Measurements from ENCODE around the gene FOXP1.

Gene FOXP1

DNA sequence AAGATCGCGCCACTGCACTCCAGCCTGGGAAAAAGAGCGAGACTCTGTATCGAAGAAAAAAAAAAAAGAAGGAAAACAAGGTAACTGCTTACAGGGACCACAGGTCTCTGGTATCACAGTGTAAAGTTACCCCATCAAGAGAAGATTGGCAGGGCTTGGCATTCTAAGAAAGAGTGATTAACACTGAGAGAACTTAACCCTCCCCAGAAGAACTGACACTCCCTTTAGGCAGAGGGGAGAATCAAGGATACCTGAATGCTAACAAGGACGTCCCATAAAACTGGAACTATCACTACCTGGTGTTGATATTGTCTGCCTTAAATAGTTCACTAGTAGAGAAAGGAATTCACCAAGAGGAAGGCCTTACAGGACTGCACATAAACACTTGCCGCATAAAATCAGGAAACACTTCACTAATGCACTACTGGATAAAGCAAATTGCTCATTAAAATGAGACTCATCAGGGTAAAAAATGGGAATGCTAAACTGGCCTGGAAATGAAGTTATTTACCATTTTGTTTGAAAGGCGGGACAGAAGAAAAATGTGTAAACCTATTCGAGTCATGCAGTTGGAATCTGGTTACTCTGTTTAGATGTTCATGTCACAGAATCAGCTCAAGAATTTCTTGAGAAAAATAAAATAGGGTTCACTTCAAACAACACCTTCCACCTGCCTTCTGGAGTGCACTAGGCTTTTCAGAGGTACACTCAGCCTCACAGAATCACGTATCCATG, 121.6 kb downstream of the FOXP1 start:
- TF ChIP-seq CTCF (IDR thresholded peaks at IDR 0.05; ENCODE audit: low read depth, low read length, missing control alignments), result no peak
- no peak for DNase-seq
- Histone ChIP-seq H3K4me3 (ENCODE audit: low read depth, low read length) (no peak overlapping the region), H3K36me3 (replicated peaks) (no peaks in the 10 kb centered on the region), H3K27ac (no peak overlapping the region), H3K27me3 (replicated peaks) (no peaks in the 10 kb centered on the region)
- in situ Hi-C loops (cut with HindIII; ENCODE audit: low pct_ligation_motif_present, low sequenced_read_pairs), result no loop called here

GRCh38 chr3:71461114-71461513, 122.4 kb downstream of the FOXP1 start:
- Histone ChIP-seq H3K4me3 (ENCODE audit: low read depth, low read length) (no peak overlapping the region), H3K27me3 (replicated peaks) (no peaks in the 10 kb centered on the region), H3K27ac (no peak overlapping the region), H3K36me3 (replicated peaks) (no peaks in the 10 kb centered on the region)
- no peak for TF ChIP-seq CTCF (IDR thresholded peaks at IDR 0.05; ENCODE audit: low read depth, low read length, missing control alignments)
- in situ Hi-C loops (cut with HindIII; ENCODE audit: low pct_ligation_motif_present, low sequenced_read_pairs), result no loop called here
- DNase-seq, result no peak

GRCh38 chr3:71458895-71459294, 124.6 kb downstream of the FOXP1 start:
- in situ Hi-C loops (cut with HindIII; ENCODE audit: low pct_ligation_motif_present, low sequenced_read_pairs), result no loop called here
- Histone ChIP-seq H3K36me3 (replicated peaks) (no peaks in the 10 kb centered on the region), H3K4me3 (ENCODE audit: low read depth, low read length) (no peak overlapping the region), H3K27ac (no peak overlapping the region), H3K27me3 (replicated peaks) (no peaks in the 10 kb centered on the region)
- no peak for TF ChIP-seq CTCF (IDR thresholded peaks at IDR 0.05; ENCODE audit: low read depth, low read length, missing control alignments)
- DNase-seq, result no peak

DNA sequence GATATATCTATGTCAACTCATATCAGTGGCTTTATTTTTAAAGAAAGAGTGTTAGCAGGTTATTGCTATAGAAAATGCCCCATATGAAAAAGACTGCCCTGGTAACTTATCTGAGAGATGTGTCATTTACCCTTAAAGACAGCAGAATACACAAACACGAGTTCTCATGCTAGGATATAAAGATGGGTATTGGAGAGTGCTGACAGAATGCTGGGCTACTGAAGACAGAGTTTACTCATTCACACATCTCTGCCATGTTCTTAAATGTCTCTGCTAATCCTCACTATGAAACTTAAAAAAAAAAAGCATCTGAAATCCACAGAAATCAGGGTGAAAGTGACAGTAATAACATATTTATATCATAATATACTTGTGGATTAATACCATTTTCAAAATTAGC, 126.7 kb downstream of the FOXP1 start:
- Histone ChIP-seq H3K36me3 (replicated peaks) (no peaks in the 10 kb centered on the region), H3K27me3 (replicated peaks) (no peaks in the 10 kb centered on the region), H3K4me3 (ENCODE audit: low read depth, low read length) (no peak overlapping the region), H3K27ac (no peak overlapping the region)
- TF ChIP-seq CTCF (IDR thresholded peaks at IDR 0.05; ENCODE audit: low read depth, low read length, missing control alignments), result no peak
- in situ Hi-C loops (cut with HindIII; ENCODE audit: low pct_ligation_motif_present, low sequenced_read_pairs), result no loop called here
- no peak for DNase-seq

DNA sequence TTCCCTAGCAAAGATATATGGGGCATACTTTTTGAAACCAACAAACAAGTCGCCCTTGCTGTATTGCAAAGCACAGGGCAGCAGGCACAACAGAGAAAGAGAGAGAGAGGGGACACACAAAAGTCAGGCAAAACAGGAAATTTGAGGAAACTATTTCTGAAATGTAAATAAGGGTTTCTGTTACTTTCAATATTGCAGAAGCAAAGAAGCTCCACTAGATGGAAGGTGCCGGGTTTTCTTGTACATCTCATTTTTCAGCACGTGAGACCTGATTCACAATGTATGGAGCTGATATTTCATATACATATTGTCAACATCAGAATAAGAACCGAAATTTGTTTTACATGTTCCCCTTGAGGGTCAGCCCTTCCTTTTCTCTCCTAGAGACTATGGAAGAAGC, 127.4 kb downstream of the FOXP1 start:
- no peak for DNase-seq
- in situ Hi-C loops (cut with HindIII; ENCODE audit: low pct_ligation_motif_present, low sequenced_read_pairs), result no loop called here
- peak; percentile 27 for TF ChIP-seq CTCF (IDR thresholded peaks at IDR 0.05; ENCODE audit: low read depth, low read length, missing control alignments)
- Histone ChIP-seq H3K27me3 (replicated peaks) (no peaks in the 10 kb centered on the region), H3K4me3 (ENCODE audit: low read depth, low read length) (no peak overlapping the region), H3K27ac (no peak overlapping the region), H3K36me3 (replicated peaks) (no peaks in the 10 kb centered on the region)
